ENCODE measurements around the gene SLC22A17. TPM values are rescaled to one million over a fixed set of nuclear protein-coding genes. Genes with fewer than 3 reads are reported as not detected.

SLC22A17 gene
- total and polyA plus RNA-seq, 10 of the 15 experiments (the other 5 are each of a cell fraction or from before 2014, with no cell fraction given) = not detected

DNA sequence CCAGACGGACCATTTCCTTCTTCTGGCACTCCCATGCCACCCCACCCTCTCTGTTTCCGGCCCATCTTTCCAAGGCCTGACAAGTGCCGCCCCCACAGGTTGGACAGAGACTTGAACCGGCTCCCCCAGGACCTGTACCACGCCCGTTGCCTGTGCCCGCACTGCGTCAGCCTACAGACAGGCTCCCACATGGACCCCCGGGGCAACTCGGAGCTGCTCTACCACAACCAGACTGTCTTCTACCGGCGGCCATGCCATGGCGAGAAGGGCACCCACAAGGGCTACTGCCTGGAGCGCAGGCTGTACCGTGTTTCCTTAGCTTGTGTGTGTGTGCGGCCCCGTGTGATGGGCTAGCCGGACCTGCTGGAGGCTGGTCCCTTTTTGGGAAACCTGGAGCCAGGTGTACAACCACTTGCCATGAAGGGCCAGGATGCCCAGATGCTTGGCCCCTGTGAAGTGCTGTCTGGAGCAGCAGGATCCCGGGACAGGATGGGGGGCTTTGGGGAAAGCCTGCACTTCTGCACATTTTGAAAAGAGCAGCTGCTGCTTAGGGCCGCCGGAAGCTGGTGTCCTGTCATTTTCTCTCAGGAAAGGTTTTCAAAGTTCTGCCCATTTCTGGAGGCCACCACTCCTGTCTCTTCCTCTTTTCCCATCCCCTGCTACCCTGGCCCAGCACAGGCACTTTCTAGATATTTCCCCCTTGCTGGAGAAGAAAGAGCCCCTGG lies 23.0 kb upstream of the SLC22A17 start:
- H3K27ac ChIP-seq (ENCODE audit: control insufficient read depth, insufficient read depth) = no peak overlapping the region
- TF ChIP-seq ESRRA (IDR thresholded peaks at IDR 0.05; ENCODE audit: low read length) (no peak), POLR2AphosphoS5 (IDR thresholded peaks at IDR 0.05; ENCODE audit: low read length) (no peak)
- FAIRE-seq = no peak
- intact Hi-C loops (cut with micrococcal nuclease; ENCODE audit: unreplicated experiment) (no loop called here), in situ Hi-C loops (cut with MboI) (no loop called here)
- no peaks in the 10 kb centered on the region for H3K79me2 ChIP-seq (ENCODE audit: control insufficient read depth, insufficient read depth, low read length)
- DNase-seq (ENCODE audit: low read depth, low spot score) = no peak
- no peaks in the 10 kb centered on the region for H3K36me3 ChIP-seq (ENCODE audit: control insufficient read depth in 2 of 2, insufficient read depth in 2 of 2, low read length in 1 of 2)
- no peak overlapping the region for H3K9ac ChIP-seq (ENCODE audit: control insufficient read depth, insufficient read depth, low read length)
- SMC1A ChIA-PET (ENCODE audit: uncharacterized antibody, unreplicated experiment) = no interaction called here
- POLR2A ChIA-PET = no interaction called here
- H3K27me3 ChIP-seq (replicated peaks in 1 of 2; ENCODE audit: control insufficient read depth in 2 of 2, insufficient read depth in 2 of 2, low read length in 1 of 2) = no peaks in the 10 kb centered on the region; a peak in 1 of 4 replicates
- RAD21 ChIA-PET (ENCODE audit: unreplicated experiment) = no interaction called here
- H3K4me1 ChIP-seq (ENCODE audit: control insufficient read depth, insufficient read depth, low read length) = no peaks in the 10 kb centered on the region
- no peak overlapping the region for H3K4me2 ChIP-seq (ENCODE audit: control insufficient read depth, insufficient read depth)
- ATAC-seq = no peak
- H2AFZ ChIP-seq (ENCODE audit: control insufficient read depth, low read depth, low read length) = no peak overlapping the region
- CTCF ChIA-PET = interaction anchor here (2.4 to 5.7 kb wide), 2 partner anchors 110 to 255 kb away, joined by 6 to 52 read pairs; no protein-coding TSS in a partner anchor
- H3K4me3 ChIP-seq = no peak overlapping the region
- H3K9me3 ChIP-seq (replicated peaks; ENCODE audit: control insufficient read depth, insufficient read depth, low read length) = no peaks in the 10 kb centered on the region
- no TSS peak for BruUV-seq (replicated peaks)
- WGBS (ENCODE audit: insufficient coverage, insufficient replicate concordance, low lambda C conversion rate, missing lambda C conversion rate) = 60% methylated on average over 21 of the region's 21 CpGs
- H4K20me1 ChIP-seq (ENCODE audit: control insufficient read depth, insufficient read depth) = no peaks in the 10 kb centered on the region

DNA sequence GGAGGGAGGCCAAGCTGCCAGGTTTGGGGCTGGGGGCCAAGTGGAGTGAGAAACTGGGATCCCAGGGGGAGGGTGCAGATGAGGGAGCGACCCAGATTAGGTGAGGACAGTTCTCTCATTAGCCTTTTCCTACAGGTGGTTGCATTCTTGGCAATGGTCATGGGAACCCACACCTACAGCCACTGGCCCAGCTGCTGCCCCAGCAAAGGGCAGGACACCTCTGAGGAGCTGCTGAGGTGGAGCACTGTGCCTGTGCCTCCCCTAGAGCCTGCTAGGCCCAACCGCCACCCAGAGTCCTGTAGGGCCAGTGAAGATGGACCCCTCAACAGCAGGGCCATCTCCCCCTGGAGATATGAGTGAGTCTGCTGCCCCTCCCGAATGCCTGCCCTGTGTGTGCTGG lies 20.4 kb upstream of the SLC22A17 start:
- Histone ChIP-seq H3K4me1 (ENCODE audit: control insufficient read depth, insufficient read depth, low read length) (no peaks in the 10 kb centered on the region), H4K20me1 (ENCODE audit: control insufficient read depth, insufficient read depth) (no peaks in the 10 kb centered on the region), H3K27ac (ENCODE audit: control insufficient read depth, insufficient read depth) (no peak overlapping the region), H3K36me3 (ENCODE audit: control insufficient read depth in 2 of 2, insufficient read depth in 2 of 2, low read length in 1 of 2) (no peaks in the 10 kb centered on the region), H3K9ac (ENCODE audit: control insufficient read depth, insufficient read depth, low read length) (no peak overlapping the region), H3K4me2 (ENCODE audit: control insufficient read depth, insufficient read depth) (no peak overlapping the region), H2AFZ (ENCODE audit: control insufficient read depth, low read depth, low read length) (no peak overlapping the region), H3K27me3 (replicated peaks in 1 of 2; ENCODE audit: control insufficient read depth in 2 of 2, insufficient read depth in 2 of 2, low read length in 1 of 2) (no peaks in the 10 kb centered on the region; a peak in 1 of 4 replicates), H3K9me3 (replicated peaks; ENCODE audit: control insufficient read depth, insufficient read depth, low read length) (no peaks in the 10 kb centered on the region), H3K79me2 (ENCODE audit: control insufficient read depth, insufficient read depth, low read length) (no peaks in the 10 kb centered on the region), H3K4me3 (no peak overlapping the region)
- TF ChIP-seq SMC3 (IDR thresholded peaks at IDR 0.05; ENCODE audit: borderline replicate concordance, low read length) = no peak
- no peak for TF ChIP-seq YY1 (IDR thresholded peaks at IDR 0.05; ENCODE audit: low read depth, low read length)
- no peak for TF ChIP-seq TCF12 (IDR thresholded peaks at IDR 0.05; ENCODE audit: low read depth, low read length)
- TF ChIP-seq, protein P1, sequence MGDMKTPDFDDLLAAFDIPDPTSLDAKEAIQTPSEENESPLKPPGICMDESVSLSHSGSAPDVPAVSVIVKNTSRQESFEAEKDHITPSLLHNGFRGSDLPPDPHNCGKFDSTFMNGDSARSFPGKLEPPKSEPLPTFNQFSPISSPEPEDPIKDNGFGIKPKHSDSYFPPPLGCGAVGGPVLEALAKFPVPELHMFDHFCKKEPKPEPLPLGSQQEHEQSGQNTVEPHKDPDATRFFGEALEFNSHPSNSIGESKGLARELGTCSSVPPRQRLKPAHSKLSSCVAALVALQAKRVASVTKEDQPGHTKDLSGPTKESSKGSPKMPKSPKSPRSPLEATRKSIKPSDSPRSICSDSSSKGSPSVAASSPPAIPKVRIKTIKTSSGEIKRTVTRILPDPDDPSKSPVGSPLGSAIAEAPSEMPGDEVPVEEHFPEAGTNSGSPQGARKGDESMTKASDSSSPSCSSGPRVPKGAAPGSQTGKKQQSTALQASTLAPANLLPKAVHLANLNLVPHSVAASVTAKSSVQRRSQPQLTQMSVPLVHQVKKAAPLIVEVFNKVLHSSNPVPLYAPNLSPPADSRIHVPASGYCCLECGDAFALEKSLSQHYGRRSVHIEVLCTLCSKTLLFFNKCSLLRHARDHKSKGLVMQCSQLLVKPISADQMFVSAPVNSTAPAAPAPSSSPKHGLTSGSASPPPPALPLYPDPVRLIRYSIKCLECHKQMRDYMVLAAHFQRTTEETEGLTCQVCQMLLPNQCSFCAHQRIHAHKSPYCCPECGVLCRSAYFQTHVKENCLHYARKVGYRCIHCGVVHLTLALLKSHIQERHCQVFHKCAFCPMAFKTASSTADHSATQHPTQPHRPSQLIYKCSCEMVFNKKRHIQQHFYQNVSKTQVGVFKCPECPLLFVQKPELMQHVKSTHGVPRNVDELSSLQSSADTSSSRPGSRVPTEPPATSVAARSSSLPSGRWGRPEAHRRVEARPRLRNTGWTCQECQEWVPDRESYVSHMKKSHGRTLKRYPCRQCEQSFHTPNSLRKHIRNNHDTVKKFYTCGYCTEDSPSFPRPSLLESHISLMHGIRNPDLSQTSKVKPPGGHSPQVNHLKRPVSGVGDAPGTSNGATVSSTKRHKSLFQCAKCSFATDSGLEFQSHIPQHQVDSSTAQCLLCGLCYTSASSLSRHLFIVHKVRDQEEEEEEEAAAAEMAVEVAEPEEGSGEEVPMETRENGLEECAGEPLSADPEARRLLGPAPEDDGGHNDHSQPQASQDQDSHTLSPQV (IDR thresholded peaks at IDR 0.05) = no peak
- intact Hi-C loops (cut with micrococcal nuclease; ENCODE audit: unreplicated experiment) (no loop called here), in situ Hi-C loops (cut with MboI) (no loop called here)
- no peak for FAIRE-seq
- ChIA-PET SMC1A (ENCODE audit: uncharacterized antibody, unreplicated experiment) (no interaction called here), RAD21 (ENCODE audit: unreplicated experiment) (no interaction called here), CTCF (no interaction called here), POLR2A (no interaction called here)
- WGBS (ENCODE audit: insufficient coverage, insufficient replicate concordance, low lambda C conversion rate, missing lambda C conversion rate) = 0% methylated on average over 3 of the region's 3 CpGs
- no peak for ATAC-seq
- no TSS peak for BruUV-seq (replicated peaks)
- no peak for DNase-seq (ENCODE audit: low read depth, low spot score)
